Right atrium auricular region (tissue), 2 donors: Measurements from ENCODE around the gene CYTH3. TPM values are rescaled to one million over a fixed set of nuclear protein-coding genes. Genes with fewer than 3 reads are reported as not detected.
"Not testable (repeated sequence)": the region's sequence is repeated elsewhere in the genome, so short reads cannot be mapped to it uniquely, and the experiment has no call there.

Source experiments
- DNase-seq: peaks from one replicate; pipeline ENCODE4 v3.0.0-alpha.2; 2019; ENCODE audit warnings: low spot score
- H3K27ac ChIP-seq, 2 donors: fragments of 200-600 bp; sonication (generic); 1 replicate in 1 of 2; 2 replicates in 1 of 2; pipeline ENCODE4 v1.5.1; 2016 to 2019
- H3K27me3 ChIP-seq, 2 donors: fragments of 200-600 bp; sonication (generic); one replicate each; pipeline versions ENCODE4 v1.5.1 to v1.6.0; 2017 to 2019
- H3K36me3 ChIP-seq: fragments of 200-600 bp; sonication (generic); one replicate; pipeline ENCODE4 v1.5.1; 2016
- H3K4me1 ChIP-seq, 2 donors: fragments of 200-600 bp; sonication (generic); one replicate each; pipeline versions ENCODE4 v1.5.1 to v1.6.0; 2017 to 2019
- H3K4me3 ChIP-seq, 2 donors: fragments of 200-600 bp; sonication (generic); 1 replicate in 1 of 2; 2 replicates in 1 of 2; pipeline ENCODE4 v1.5.1; 2017 to 2019; ENCODE audit warnings: mild to moderate bottlenecking in 1 of 2, moderate library complexity in 1 of 2
- H3K9me3 ChIP-seq, 2 donors: fragments of 200-600 bp; sonication (generic); one replicate each; pipeline ENCODE4 v1.5.1; 2019
- CTCF ChIP-seq, 2 donors: fragments of 200-600 bp; sonication (generic); IDR thresholded peaks; one replicate each; pipeline ENCODE4 v1.5.1; 2019; ENCODE audit warnings: antibody characterized with exemption in 2 of 2
- total RNA-seq, 2 donors: library from RNA; depleted of rRNA; stranded (reverse); fragments of >200 nt; gene quantifications; one replicate each; pipeline ENCODE4 v1.1.0, GENCODE V29; 2016

CYTH3 gene
- total RNA-seq, 2 donors from 2014 or later = 27.2 to 34.0 TPM

- TF ChIP-seq CTCF (IDR thresholded peaks at IDR 0.05) = no peak
- Histone ChIP-seq H3K4me3 (no peak overlapping the region), H3K27ac (no peak overlapping the region), H3K27me3 (no peaks in the 10 kb centered on the region), H3K9me3 (no peaks in the 10 kb centered on the region), H3K36me3 (peaks cover 77% of the 10 kb centered on the region), H3K4me1 (peaks cover 0 to 10% of the 10 kb centered on the region in 2 donors)
- no peak for DNase-seq
Observed at GRCh38 chr7:6155596-6155995, 116.8 kb downstream of the CYTH3 start.

GRCh38 chr7:6154542-6155404, 117.7 kb downstream of the CYTH3 start:
- no peaks in the 10 kb centered on the region for H3K27me3 ChIP-seq
- no peak overlapping the region for H3K4me3 ChIP-seq
- no peak for TF ChIP-seq CTCF (IDR thresholded peaks at IDR 0.05)
- no peak overlapping the region for H3K27ac ChIP-seq
- H3K4me1 ChIP-seq = peaks cover 0 to 3% of the 10 kb centered on the region in 2 donors
- H3K36me3 ChIP-seq = peaks cover 85% of the 10 kb centered on the region
- no peak for DNase-seq
- no peaks in the 10 kb centered on the region for H3K9me3 ChIP-seq

DNA sequence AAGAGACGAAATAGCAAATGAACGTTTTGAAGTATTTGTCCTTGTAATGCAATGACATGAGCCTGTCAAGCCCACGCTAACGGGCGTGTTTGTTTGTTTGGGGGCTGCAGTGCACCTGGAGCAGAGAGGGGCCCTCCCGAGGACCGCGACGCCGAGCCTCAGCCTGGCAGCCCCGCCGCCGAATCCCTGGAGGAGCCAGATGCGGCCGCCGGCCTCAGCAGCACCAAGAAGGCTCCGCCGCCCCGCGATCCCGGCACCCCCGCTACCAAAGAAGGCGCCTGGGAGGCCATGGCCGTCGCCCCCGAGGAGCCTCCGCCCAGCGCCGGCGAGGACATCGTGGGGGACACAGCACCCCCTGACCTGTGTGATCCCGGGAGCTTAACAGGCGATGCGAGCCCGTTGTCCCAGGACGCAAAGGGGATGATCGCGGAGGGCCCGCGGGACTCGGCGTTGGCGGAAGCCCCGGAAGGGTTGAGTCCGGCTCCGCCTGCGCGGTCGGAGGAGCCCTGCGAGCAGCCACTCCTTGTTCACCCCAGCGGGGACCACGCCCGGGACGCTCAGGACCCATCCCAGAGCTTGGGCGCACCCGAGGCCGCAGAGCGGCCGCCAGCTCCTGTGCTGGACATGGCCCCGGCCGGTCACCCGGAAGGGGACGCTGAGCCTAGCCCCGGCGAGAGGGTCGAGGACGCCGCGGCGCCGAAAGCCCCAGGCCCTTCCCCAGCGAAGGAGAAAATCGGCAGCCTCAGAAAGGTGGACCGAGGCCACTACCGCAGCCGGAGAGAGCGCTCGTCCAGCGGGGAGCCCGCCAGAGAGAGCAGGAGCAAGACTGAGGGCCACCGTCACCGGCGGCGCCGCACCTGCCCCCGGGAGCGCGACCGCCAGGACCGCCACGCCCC, 118.5 kb downstream of the CYTH3 start:
- Histone ChIP-seq H3K36me3 (peaks cover 94% of the 10 kb centered on the region), H3K4me1 (no peaks in the 10 kb centered on the region), H3K9me3 (no peaks in the 10 kb centered on the region), H3K27me3 (no peaks in the 10 kb centered on the region), H3K27ac (no peak overlapping the region), H3K4me3 (no peak overlapping the region)
- DNase-seq = no peak
- no peak for TF ChIP-seq CTCF (IDR thresholded peaks at IDR 0.05)

DNA sequence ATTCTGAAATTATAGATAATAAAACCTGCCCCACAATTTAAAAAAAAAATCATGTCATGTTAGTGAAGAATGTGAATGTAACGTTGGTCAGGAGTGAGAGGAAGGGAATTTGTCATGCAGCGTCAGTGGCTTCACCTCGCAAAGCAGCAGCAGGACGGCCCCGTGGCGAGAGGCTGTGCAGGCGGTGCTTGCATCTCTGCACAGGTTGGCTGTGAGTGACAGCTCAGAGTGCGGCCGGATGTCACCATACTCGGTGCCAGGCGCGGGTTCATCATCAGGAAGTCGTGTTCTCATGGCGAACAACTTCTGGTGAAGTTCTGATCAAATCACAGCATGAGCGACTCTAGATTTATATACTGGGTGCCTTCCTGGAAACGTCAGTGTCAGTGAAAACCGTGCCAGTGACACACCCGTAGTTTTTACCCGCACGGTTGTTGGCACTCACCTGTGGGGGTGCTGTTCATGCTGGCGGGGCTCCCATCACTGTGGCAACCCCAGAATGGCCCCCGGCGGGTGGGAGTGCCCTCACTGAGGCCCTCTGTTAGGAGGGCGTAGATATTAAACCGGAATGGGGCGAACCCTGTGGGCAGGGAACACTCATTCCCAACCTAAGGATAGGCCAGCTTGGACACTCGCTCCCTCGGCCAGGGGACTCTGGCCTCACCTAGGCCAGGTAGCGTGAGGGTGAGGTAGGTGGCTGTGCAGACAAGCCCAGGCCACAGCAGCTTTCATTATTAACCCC, 120.3 kb downstream of the CYTH3 start:
- Histone ChIP-seq H3K4me1 (no peaks in the 10 kb centered on the region), H3K4me3 (no peak overlapping the region), H3K27ac (no peak overlapping the region), H3K27me3 (no peaks in the 10 kb centered on the region), H3K36me3 (peaks cover 96% of the 10 kb centered on the region), H3K9me3 (no peaks in the 10 kb centered on the region)
- TF ChIP-seq CTCF (IDR thresholded peaks at IDR 0.05) = no peak
- DNase-seq = no peak

GRCh38 chr7:6151527-6151926, 120.9 kb downstream of the CYTH3 start:
- H3K4me1 ChIP-seq, H3K4me3 ChIP-seq, DNase-seq, H3K27me3 ChIP-seq, H3K9me3 ChIP-seq, H3K27ac ChIP-seq: not testable (repeated sequence)
- peaks cover 96% of the 10 kb centered on the region for H3K36me3 ChIP-seq
